Heart right ventricle (tissue), 16 donors: ENCODE measurements around the gene PLD5. TPM values are rescaled to one million over a fixed set of nuclear protein-coding genes. Genes with fewer than 3 reads are reported as not detected.

Experiments used
- ATAC-seq, 8 donors: fragments of 200-7000 bp; cut with Tn5 transposase; one replicate each; pipeline ENCODE4 v1.9.1; 2020; ENCODE audit warnings: mild to moderate bottlenecking in 8 of 8, moderate library complexity in 8 of 8, moderate number of reproducible peaks in 1 of 8
- DNase-seq, 2 donors: peaks; one replicate each; pipeline ENCODE4 v3.0.0-alpha.2; 2020
- H3K27ac ChIP-seq, 10 donors: fragments of 200-600 bp; sonication (generic) in 2 of 10; one replicate each; pipeline versions ENCODE4 v1.5.0 to v1.8.0; 2020 to 2022; ENCODE audit warnings: mild to moderate bottlenecking in 3 of 10
- H3K27me3 ChIP-seq, 7 donors: fragments of 200-600 bp; one replicate each; pipeline ENCODE4 v1.8.0; 2021 to 2022; ENCODE audit warnings: mild to moderate bottlenecking in 2 of 7
- H3K36me3 ChIP-seq, 9 donors: fragments of 200-600 bp; sonication (generic) in 1 of 9; one replicate each; pipeline versions ENCODE4 v1.5.0 to v1.8.0; 2020 to 2022; ENCODE audit warnings: mild to moderate bottlenecking in 2 of 9
- H3K4me1 ChIP-seq, 9 donors: fragments of 200-600 bp; sonication (generic) in 1 of 9; one replicate each; pipeline versions ENCODE4 v1.5.0 to v1.8.0; 2020 to 2022; ENCODE audit warnings: mild to moderate bottlenecking in 4 of 9
- H3K4me3 ChIP-seq, 10 donors: fragments of 200-600 bp; sonication (generic) in 2 of 10; one replicate each; pipeline versions ENCODE4 v1.5.0 to v1.8.0; 2020 to 2022; ENCODE audit warnings: mild to moderate bottlenecking in 7 of 10, moderate library complexity in 2 of 10
- H3K9me3 ChIP-seq, 11 donors: fragments of 200-600 bp in 10 of 11; sonication (generic) in 2 of 11; one replicate each; pipeline versions ENCODE4 v1.5.0 to v1.8.0; 2013 to 2022; ENCODE audit warnings: mild to moderate bottlenecking in 2 of 11, control low read depth in 1 of 11, moderate library complexity in 1 of 11
- CTCF ChIP-seq, 9 donors: fragments of 200-600 bp; sonication (generic) in 2 of 9; IDR thresholded peaks; one replicate each; pipeline versions ENCODE4 v1.5.0 to v1.8.0; 2021 to 2022; ENCODE audit warnings: antibody characterized with exemption in 9 of 9, mild to moderate bottlenecking in 5 of 9, moderate library complexity in 1 of 9
- WGBS, 2 donors: extraction: QIAGEN DNeasy Blood & Tissue Kit; methylation state at CpG; one replicate each; pipeline ENCODE4 v1.1.7; 2013; ENCODE audit warnings: inconsistent platforms in 1 of 2; 5-methylcytosine and 5-hydroxymethylcytosine counted together
- intact Hi-C, 10 donors: fragments of 100-400 bp; cut with DNase I; formaldehyde crosslinking; loops; one replicate each; pipeline versions ENCODE4 v1.11.1 to v1.14.2; 2022
- polyA plus RNA-seq, 2 donors: library from polyadenylated mRNA; stranded (reverse); fragments of 200-250 nt; gene quantifications; one replicate each; pipeline ENCODE4 v1.2.3, GENCODE V29; 2013
- total RNA-seq, 10 donors: library from RNA; stranded (reverse); fragmentation: NEBNext Ultra II Directional in 3 of 10; extraction: Animal tissue kit (Norgen Biotek cat#: 25700) in 3 of 10; gene quantifications; one replicate each; pipeline versions ENCODE4 v1.2.1 to v1.2.4, GENCODE V29; 2021 to 2023
- donor health status: Arrhythmogenic right ventricular cardiomyopathy.
- donor health status: ischemic (EF 13 %, LVEDD 7.1; RV severe dilation, severe dysfunction).
- donor health status: healthy with polysubstance abuse.
- donor health status: DM: no; HTN: yes; CAD: no.
- donor health status: DM: no; HTN: no; CAD: no.
- donor health status: ischemic (EF 25% LVEDD 6.9; RV normal size, moderate dysfunction).
- donor health status: ischemic (EF 25% LVEDD 5.7; RV mildly dilated, moderate dysfunction).
- donor health status: healthy.
- donor health status: DM: yes; HTN: yes; CAD: no.
- donor health status: Ischemic cardiomyopathy.
- donor health status: ischemic (EF 35%, LVEDD 5.7; RV mildly dilated, moderate dysfunction).
- donor health status: nonischemic (EF 11% LVEDD 7.7; RV severe dilation, severe dysfunction).
- donor health status: DM: yes; HTN: yes; CAD: no.
- donor health status: PGD.
- donor health status: ischemic (EF 29% LVEDD 5.4; RV normal size, mild dysfunction).
- donor health status: nonischemic (EF 23%, LVEDD 6.1; RV moderate dilation, normal function).

PLD5 gene
- total and polyA plus RNA-seq, 12 donors = 0.13 to 1.3 (median 0.41) TPM; not detected in 4

GRCh38 chr1:242089911-242090310 lies 434.6 kb downstream of the PLD5 start:
- ATAC-seq (no peak), DNase-seq (no peak)
- TF ChIP-seq CTCF (IDR thresholded peaks at IDR 0.05) = no peak
- no peaks in the 10 kb centered on the region for H3K27me3 ChIP-seq
- no peaks in the 10 kb centered on the region for H3K36me3 ChIP-seq
- no peaks in the 10 kb centered on the region for H3K9me3 ChIP-seq
- H3K27ac ChIP-seq = no peak overlapping the region
- WGBS, 2 donors = 47 to 48% methylated on average over 5 of the region's 5 CpGs
- no peak overlapping the region for H3K4me3 ChIP-seq
- H3K4me1 ChIP-seq = no peaks in the 10 kb centered on the region
- intact Hi-C loops = no loop called here

GRCh38 chr1:242088875-242089274 lies 435.6 kb downstream of the PLD5 start:
- Histone ChIP-seq H3K9me3 (no peaks in the 10 kb centered on the region), H3K36me3 (no peaks in the 10 kb centered on the region), H3K4me1 (no peaks in the 10 kb centered on the region), H3K27ac (no peak overlapping the region), H3K4me3 (no peak overlapping the region), H3K27me3 (no peaks in the 10 kb centered on the region)
- 86 to 92% methylated on average over 2 of the region's 2 CpGs for WGBS, 2 donors
- intact Hi-C loops = no loop called here
- TF ChIP-seq CTCF (IDR thresholded peaks at IDR 0.05) = no peak
- no peak for ATAC-seq
- DNase-seq = no peak

- H3K27ac ChIP-seq = no peak overlapping the region
- H3K4me1 ChIP-seq = no peaks in the 10 kb centered on the region
- intact Hi-C loops = no loop called here
- no peak overlapping the region for H3K4me3 ChIP-seq
- no peak for TF ChIP-seq CTCF (IDR thresholded peaks at IDR 0.05)
- WGBS, 2 donors = 55 to 68% methylated on average over 1 of the region's 1 CpG
- no peaks in the 10 kb centered on the region for H3K9me3 ChIP-seq
- no peak for ATAC-seq
- no peaks in the 10 kb centered on the region for H3K27me3 ChIP-seq
- DNase-seq = no peak
- H3K36me3 ChIP-seq = no peaks in the 10 kb centered on the region
Measured at GRCh38 chr1:242086706-242087105, 437.8 kb downstream of the PLD5 start.

DNA sequence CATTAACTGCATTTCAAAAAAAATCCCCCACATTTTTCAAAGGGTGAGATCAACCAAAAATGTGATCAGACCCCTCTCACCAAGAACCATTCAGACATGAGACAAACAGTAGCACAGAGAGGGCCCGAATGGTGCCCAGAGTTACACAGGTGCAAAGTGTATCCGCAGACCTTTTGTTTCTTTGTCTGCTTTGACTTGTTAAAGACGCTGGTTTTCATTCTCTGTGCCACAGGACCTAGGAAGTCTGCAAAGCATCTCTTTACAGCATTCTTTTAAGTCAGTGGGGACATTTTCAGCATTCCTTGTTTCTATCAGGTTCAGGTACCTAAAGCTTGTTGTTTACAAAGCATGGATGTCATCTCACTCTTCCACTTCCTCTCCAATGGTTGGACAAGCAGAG lies 438.4 kb downstream of the PLD5 start:
- intact Hi-C loops = no loop called here
- Histone ChIP-seq H3K27ac (no peak overlapping the region), H3K9me3 (no peaks in the 10 kb centered on the region), H3K4me1 (no peaks in the 10 kb centered on the region), H3K4me3 (no peak overlapping the region), H3K36me3 (no peaks in the 10 kb centered on the region), H3K27me3 (no peaks in the 10 kb centered on the region)
- no peak for TF ChIP-seq CTCF (IDR thresholded peaks at IDR 0.05)
- ATAC-seq = no peak
- no peak for DNase-seq
- WGBS, 2 donors = 65 to 70% methylated on average over 3 of the region's 3 CpGs
